Measurements from ENCODE around the gene TRMT10B.
A peak's percentile ranks its signal among the peaks of the same experiment; 100 is the strongest.

The TRMT10B gene, protein sequence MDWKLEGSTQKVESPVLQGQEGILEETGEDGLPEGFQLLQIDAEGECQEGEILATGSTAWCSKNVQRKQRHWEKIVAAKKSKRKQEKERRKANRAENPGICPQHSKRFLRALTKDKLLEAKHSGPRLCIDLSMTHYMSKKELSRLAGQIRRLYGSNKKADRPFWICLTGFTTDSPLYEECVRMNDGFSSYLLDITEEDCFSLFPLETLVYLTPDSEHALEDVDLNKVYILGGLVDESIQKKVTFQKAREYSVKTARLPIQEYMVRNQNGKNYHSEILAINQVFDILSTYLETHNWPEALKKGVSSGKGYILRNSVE

DNA sequence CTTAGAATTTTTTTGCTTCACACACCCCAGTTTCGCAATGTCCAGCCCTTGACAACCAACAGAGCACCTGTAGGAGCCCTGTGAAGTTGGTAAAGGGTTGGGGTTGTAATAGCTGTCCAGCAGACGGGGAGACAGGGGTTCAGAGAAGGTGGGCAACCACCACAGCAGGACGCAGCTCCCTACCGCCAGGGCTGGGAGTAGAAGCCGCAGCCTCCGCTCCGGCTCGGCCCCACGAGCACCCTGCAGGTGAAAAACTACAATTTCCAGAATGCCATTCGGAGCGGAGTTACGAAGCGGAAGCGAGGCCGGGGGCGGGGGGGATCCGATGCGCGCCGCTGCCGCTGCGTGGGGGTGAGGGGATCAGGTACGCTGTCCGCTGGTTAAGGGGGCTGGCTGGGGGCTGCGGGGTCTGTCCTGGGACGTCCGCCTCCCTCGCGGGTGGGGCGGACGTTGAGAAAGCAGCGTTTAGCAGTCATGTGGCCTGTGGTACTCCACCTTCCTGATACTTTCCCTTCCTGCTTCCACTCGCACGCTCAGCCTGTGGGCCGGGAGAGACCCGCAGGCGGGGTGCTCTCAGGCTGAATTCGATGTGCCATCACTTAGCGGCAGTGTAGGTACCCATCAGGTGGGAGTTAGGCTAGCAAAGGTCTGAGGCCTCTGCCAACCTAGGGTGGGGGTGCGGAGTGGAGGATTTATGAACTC, at the start of gene TRMT10B:
Gene TRMT10B, plus strand, starts transcription at position 317 of the 702 bp plus-strand sequence. CDS start 8,127 bp downstream, outside the sequence.
- DNase-seq (ENCODE audit: low spot score), result peak; percentile 71

DNA sequence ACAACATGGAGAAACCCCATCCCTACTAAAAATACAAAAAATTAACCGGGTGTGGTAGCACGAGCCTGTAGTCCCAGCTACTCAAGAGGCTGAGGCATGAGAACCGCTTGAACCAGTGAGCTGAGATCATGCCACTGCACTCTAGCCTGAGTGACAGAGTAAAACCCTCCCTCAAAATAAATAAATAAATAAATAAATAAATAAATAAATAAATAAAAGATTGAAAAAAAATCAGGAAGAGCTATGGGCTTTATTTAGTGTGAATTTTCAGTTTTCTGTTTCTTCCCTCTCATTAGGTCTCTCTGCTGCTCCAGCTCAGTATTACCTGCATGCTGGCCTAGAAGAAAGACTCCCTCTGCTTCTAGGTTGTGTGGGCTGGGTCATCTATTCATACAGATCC, 47.8 kb upstream of the TRMT10B start:
- DNase-seq (ENCODE audit: low spot score), result no peak

DNA sequence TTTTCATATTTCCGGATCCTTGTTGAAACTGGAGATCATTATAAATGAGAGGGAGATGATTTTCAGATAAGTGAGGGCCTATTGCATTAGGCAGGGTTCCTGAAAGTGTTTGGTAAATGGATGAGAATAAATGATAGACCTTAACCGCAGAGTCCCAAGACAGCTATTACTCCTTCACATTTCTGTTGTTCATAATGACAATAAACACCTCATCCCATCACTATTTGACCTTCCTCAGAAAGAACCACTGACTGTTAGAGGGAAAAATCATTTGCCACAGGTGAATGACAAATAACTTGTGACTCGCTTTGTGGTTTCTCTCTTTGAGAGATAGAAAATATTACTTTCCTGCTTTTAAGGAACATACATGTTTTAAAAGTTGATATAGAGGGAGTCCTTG, 47.3 kb upstream of the TRMT10B start:
- peak; percentile 36 for DNase-seq (ENCODE audit: low spot score)

DNA sequence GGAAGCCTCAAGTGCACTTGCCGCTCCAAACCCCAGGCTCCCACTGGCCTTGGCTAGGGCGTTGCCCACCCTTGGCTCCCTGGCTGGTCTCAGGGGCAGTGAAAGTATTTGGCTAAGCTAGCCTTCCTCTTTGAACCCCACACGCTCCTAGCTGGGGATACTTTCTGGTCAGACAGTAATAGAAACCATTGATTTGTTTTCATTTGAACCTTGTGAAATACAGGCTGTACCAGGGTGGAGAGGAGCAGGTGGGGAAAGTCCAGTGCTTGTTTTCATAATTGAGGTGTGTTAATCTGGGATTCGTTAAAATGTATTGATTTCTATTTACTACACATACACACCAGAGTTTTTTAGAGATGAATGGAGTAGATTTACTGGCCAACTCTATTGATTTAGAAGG, 45.9 kb upstream of the TRMT10B start:
- no peak for DNase-seq (ENCODE audit: low spot score)

DNA sequence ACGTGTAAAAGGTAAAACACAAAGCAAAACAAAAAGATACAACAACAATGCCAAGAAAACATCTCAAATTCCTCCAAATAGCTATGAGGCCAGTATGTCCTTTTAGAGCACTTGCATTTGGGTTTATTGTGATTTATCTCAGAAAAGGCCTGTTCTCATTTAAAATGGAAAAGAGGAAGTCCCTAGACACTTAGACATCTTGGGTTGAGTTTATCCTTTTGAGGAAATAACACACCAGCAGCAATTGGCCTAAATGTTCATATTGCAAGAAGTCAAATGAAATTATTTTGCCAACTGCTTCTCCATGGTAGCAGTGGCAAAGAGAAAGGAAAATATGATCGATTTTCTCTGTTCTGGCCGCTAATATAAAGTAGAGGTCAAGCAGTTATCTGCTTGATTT, 43.6 kb upstream of the TRMT10B start:
- no peak for DNase-seq (ENCODE audit: low spot score)

DNA sequence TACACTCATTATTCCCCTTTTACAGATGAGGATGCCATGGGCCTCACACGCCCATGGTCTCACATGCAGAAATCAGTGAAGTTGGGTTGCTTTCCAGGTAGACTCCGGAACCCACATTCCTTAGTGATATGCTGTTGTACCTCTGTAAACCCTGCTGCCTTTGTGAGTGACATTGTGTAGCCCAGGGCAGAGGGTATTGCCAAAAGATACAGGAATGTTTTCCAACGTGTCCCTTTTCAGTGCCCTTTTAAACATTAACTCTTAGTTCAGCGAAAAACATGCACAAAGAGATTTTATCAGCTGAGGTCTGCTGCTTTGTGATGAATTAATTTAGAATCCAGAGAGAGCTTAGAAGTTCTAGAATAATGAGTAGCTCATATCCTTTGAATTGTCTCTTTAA, 38.3 kb upstream of the TRMT10B start:
- DNase-seq (ENCODE audit: low spot score), result no peak

DNA sequence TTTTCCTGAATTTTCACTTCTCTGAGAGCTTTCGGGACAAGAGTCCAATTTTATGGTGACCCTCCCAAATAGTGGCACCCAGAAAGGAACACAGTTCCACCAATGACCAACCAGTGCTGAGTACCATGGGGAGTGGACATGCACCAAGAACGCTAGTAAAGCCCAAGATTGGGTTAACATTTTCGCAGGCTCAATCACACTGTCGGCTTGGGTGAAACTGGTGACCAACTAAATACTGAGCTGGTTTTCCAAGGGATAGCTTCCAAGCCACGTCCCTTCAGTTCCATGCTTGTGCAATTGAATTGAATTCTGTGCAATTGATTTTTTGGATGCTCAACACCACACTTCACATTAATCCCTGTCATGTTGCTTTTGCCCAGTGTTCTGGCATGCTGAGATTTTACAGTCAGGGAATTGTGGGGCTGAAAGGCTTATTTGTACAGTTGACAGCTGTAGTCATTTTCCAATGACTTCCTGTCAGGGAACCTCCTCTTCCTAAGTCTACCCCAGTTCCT, 37.6 kb upstream of the TRMT10B start:
- DNase-seq (ENCODE audit: low spot score), result no peak

DNA sequence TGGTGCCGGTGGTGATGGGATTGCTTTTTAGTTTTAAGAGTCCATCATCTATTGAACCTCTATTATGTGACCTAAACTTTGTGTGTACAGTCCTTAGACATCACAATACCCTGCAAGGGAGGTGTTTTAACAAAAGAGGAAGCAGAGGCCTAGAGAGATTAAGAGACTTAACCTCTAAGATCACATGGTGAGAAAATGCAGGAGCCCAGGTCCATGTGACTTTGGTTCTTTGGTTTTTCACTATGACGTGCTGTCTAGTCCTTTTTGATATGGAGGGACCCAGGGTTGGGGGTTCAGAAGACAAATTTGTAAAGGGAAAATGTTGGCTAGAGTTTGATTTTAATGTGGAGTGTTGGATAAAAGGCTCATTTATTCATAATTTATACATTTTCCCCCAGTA, 34.1 kb upstream of the TRMT10B start:
- DNase-seq (ENCODE audit: low spot score), result no peak

DNA sequence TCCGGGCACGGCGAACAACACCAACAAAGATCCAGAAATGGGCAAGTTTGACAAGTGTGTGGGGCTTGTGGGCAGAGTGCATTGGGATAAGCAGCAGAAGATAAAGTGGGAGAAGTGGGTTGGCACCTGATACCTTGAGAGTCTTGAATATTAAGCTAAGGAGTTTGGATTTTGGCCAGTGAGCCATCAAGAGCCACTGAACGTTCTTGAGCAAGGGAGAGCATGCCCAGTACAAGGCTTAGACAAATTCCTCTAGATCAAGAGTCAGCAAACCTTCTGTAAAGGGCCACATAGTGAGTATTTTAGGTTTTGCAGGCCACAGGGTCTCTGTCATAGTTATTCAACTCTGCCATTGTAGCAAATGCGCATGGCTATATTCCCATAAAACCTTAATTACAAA, 26.6 kb upstream of the TRMT10B start:
- DNase-seq (ENCODE audit: low spot score), result no peak

DNA sequence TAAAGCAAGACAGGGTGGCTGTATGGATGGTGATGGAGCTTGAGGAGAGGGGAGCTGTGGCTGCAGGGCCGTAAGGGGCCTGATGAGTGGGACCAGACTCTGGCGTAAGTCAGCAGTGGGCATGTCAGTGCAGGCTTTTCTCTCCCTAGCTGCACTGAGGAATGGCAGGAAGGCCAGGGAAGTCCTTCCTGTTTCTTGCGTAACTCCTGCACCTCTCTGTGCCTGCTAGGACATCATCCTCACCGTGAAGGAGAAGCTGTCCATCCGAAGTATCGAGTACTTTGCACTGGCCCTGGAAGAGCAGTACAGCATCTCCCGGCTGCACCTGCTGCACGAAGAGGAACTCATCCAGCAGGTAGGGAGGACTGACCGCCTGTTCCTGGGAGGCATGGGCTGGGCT, 24.1 kb upstream of the TRMT10B start:
- DNase-seq (ENCODE audit: low spot score), result no peak

DNA sequence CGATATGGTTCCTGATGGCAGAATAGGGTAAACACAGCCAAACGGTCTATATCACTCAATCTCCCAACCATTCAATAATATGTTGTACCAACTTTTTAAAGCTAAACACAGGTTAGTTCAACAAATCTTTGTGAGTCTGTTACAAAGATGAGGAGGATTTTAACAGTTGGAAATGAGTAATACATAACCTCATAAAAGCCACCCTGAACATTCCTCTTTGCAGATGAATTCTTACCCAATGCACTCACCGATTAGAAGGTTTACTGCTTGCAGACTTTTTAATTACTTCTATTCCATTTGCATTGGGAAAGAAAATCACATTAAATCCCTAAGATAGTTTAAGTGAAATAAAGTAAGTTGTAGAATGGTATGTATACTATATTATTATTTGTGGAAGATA, 23.3 kb upstream of the TRMT10B start:
- DNase-seq (ENCODE audit: low spot score), result no peak

DNA sequence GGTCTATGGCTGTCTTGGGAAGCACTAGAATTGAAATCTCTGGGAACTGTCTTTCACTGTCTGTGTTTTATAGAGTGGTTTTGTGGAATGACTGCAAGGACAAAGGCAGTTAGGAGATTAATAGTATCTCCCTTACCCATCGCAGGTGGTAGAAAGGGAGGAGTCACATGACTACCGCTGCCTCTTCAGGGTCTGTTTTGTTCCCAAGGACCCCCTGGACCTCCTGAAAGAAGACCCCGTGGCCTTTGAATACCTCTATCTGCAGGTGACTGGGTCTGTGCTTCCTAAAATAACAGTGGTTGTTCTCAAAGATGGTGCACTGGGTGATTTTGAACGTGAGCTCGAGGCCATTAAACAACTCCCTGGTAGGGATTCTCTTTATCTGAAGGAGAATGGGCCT, 22.8 kb upstream of the TRMT10B start:
- DNase-seq (ENCODE audit: low spot score), result no peak

DNA sequence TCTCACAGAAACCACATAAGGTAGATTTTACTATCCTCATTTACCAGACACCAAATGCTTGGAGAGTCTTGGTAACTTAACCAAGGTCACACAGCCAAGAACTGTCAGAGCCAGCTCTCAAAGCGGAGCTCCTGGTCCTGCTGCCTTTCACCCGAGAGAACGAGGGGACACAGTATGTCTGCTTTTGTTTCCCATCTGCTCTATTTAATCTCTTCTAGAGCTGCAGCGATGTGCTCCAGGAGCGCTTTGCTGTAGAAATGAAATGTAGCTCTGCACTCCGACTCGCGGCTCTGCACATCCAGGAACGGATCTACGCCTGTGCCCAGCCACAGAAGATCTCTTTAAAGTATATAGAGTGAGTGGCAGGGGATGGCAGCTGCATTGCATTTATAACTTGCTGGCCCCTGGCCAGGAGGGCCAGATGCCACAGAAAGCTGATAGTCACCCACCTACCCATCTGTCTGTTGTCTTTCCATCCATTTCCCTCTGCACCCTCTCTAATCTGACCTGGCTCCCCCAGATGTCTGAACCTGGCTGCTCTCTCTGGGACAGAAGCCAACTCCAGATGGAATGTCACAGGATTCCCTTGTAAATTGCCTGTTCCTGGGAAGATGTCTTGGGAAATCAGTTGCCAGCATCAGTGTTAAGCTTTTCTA, 21.4 kb upstream of the TRMT10B start:
- no peak for DNase-seq (ENCODE audit: low spot score)

DNA sequence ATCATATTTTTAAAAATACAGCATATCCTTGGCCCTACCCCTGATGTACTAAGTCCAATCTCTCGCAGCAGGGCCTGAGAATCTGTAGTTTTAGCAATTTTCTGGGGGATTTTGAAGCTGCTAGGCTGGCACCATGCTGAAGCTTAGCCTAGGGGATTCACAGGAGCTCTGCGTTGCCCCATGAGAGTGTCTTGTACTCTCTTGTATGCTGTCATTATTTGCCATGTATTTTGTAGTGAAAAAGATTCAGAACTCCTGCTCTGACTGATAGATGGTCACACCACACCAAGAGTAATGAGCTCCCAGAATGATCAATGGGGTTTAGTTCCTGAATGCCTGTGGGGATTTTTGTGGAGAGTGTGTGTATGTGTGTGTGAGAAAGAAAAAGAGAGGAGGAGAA, 20.7 kb upstream of the TRMT10B start:
- no peak for DNase-seq (ENCODE audit: low spot score)

DNA sequence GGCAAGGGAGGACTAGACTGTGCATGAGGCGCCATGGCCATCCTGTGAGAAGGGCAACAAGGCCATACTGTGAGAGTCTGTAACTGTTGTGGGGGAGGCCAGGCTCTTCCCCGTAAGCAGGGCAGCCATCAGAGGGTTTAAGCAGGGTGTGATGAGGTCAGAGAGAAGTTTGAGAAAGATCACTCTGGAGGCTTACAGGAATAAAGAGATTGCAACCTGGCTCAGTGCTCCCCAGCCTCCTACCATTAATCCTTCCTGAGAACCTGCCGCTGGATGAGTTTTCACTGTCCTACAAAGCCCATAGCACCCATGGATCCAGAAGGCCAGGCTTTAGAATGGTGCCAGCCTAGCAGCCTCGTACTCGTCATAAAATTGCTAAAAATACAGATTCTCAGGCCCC, 14.4 kb upstream of the TRMT10B start:
- no peak for DNase-seq (ENCODE audit: low spot score)

DNA sequence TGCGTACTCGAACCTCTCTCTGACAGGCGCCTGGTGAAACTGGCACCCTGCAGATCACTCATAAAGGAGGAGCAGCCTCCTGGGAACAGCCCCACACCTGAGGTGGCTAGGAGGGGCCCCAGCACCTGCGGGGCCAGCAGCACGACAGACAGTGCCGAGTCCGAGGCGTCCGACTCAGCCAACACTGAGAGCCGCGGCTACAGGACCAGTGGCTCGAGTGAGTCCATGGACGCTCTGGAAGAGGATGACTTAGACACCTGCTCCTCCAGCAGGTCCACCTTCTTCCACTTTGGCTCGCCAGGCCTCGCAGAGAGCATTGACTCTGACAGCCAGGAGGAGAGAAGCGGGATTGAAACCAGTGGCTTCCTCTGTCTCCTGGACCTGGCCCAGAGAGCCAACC, 13.5 kb upstream of the TRMT10B start:
- DNase-seq (ENCODE audit: low spot score), result no peak

DNA sequence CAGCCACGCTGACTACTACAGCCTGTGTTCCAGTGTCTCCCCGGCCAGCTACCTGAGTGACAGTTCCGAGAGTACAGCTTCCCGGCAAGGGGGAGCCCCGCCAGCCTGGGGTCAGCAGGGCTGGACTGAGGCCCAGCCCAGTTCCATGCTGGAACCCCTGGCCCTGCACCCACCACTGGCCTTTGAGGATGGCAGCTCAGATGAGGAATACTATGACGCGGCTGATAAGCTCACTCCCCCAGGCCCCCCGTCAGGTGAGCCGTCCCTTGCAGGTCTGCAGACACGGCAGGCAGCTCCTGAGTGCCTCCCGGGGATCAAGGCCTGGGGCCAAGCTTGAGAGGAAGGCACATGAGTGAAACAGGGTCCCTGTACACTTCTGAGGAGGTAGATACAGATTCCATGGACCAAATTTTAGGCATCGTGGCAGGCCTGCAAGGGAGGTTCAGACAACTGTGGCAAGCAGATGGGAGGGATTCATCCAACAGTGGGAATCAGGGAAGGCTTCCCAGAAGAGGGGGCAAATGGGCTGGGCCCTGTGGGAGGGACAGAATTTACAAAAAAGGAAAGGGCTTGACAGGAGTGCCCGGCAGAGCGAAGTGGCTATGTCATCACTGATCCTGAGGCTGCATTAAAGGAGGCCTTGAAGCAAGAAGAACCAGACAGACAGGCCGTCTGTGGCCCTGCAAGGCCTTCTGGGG, 12.8 kb upstream of the TRMT10B start:
- DNase-seq (ENCODE audit: low spot score), result no peak

DNA sequence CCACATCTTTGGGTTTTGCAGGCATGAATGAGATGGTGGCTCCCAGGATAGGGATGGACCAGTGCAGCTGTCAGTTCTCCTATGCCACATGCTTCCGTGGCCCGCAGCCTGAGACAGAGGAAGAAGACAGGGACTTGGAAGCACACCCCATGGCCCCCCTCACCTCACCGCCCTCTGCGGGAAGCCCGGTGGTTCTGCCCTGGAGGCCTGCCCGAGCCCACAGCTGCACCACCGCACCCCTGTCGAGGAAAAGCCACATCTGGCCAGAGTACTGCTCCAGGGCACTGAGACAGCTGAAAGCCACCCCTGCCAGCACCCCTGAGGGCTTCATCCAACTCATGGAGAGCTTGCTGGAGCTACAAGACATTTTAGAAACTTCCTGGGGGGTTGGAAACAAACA, 7.6 kb upstream of the TRMT10B start:
- DNase-seq (ENCODE audit: low spot score), result no peak

DNA sequence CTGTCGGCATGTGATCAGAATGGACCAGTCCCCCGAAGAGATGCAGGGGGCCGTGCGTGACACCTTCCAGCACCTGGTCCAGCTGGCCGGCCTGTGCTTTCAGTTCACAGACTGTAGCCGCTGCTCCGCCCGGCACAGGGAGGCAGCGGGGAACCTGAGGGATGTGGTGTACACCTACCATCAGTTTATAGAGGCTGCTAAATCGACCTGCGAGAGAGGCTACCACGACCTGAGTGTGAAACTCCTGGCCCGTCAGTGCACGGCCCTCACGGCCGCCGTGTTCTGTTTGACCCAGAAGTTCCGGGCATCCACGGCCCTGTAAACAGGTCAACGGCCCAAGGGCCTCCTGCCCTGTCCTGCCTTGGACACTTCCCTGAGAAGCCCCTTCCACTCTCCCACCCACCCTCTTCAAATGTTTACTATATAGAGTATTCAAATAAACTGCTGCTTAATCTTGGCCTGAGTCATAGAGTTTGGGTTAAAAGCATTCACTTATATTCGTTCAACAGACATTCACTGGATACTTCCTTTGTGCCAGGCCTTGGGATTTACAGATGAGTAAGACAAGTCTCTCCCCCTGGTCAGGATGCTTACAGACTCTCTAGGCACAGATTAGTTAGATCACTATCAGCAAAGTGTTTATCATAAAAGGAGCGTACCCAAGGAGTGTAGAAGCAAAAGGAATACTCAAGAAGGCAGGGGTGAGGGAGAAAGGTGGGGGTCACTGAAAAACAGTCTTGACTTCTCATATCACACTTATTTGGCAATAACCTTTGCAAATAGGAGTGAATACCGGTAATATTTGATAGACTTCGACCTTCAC, 6.9 kb upstream of the TRMT10B start:
- DNase-seq (ENCODE audit: low spot score), result peak; percentile 10

DNA sequence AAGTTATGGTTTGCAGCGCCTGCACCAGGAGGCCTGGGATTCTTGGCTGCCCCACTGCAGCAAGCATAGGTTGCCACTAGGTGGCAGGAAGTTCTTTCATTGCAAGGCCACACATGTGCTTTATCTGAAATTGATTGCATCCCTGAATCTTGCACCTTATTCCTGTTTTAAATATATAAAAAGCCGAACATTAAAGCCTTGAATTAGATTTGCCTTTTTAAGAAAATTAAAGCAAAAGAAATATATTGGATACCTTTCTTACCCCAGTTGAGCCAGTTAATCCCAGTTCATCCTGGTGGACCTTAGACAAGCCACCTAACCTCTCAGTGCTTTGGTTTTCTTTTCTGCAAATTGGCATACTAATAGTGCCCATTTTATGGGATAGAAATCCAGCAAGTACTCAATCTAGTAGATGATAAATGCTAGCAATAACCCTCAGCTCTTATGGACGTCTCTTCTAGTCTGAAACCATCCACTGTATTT, 6.3 kb upstream of the TRMT10B start:
- DNase-seq (ENCODE audit: low spot score), result peak; percentile 64

DNA sequence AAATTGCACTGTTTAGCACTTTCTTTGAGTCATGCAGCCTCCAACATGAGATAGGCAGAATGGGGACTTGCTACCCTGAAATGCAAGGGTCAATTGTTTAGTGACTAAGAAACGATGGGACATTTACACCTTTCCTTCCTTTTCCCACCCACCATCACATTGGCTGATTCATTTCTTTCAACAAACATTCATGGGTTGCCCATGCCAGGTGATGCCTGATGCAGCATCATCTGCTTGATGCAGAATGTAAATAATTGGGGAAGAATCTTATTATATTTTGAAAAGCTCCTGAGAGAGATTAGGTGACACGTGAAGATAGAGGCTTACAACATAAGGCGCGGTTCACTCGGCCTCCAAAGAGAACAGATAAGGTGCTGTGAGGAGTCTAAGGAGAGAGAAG, 4.5 kb upstream of the TRMT10B start:
- no peak for DNase-seq (ENCODE audit: low spot score)

Measured in SW480 (cell line).